Upper lobe of left lung (tissue), 6 donors: ENCODE results near the gene SH2D6. TPM values are rescaled to one million over a fixed set of nuclear protein-coding genes. Genes with fewer than 3 reads are reported as not detected.

Experiments
- ATAC-seq, 2 donors: fragments of 200-7000 bp; cut with Tn5 transposase; one replicate each; pipeline ENCODE4 v1.9.1; 2022; ENCODE audit warnings: mild to moderate bottlenecking in 2 of 2, moderate library complexity in 2 of 2; ENCODE audit not compliant: low FRiP score in 2 of 2
- DNase-seq, 2 donors: peaks; one replicate each; pipeline ENCODE4 v3.0.0-alpha.2; 2019 to 2020
- H3K27ac ChIP-seq, 4 donors: fragments of 200-600 bp; sonication (generic); one replicate each; pipeline ENCODE4 v1.5.1; 2016 to 2019
- H3K27me3 ChIP-seq, 4 donors: fragments of 200-600 bp; sonication (generic); one replicate each; pipeline ENCODE4 v1.5.1; 2017 to 2019
- H3K36me3 ChIP-seq, 4 donors: fragments of 200-600 bp; sonication (generic); one replicate each; pipeline ENCODE4 v1.5.1; 2016 to 2019
- H3K4me1 ChIP-seq, 4 donors: fragments of 200-600 bp; sonication (generic); one replicate each; pipeline ENCODE4 v1.5.1; 2018 to 2019
- H3K4me3 ChIP-seq, 4 donors: fragments of 200-600 bp; sonication (generic); one replicate each; pipeline ENCODE4 v1.5.1; 2017 to 2019; ENCODE audit warnings: mild to moderate bottlenecking in 2 of 4, moderate library complexity in 1 of 4
- H3K9me3 ChIP-seq, 4 donors: fragments of 200-600 bp; sonication (generic); one replicate each; pipeline ENCODE4 v1.5.1; 2018 to 2019
- CTCF ChIP-seq, 6 experiments: fragments of 450-650 bp in 4 of 6; fragments of 200-600 bp in 2 of 6; sonication (generic) in 2 of 6; IDR thresholded peaks; one replicate each; pipeline ENCODE4 v1.5.1; 2016 to 2019; ENCODE audit warnings: antibody characterized with exemption in 6 of 6
- EP300 ChIP-seq, 4 donors: sonication (generic); formaldehyde crosslinking; IDR thresholded peaks; one replicate each; pipeline ENCODE4 v1.5.1; 2017; ENCODE audit warnings: antibody characterized with exemption in 4 of 4, control low read depth in 2 of 4
- POLR2A ChIP-seq, 4 donors: fragments of 450-650 bp; IDR thresholded peaks; one replicate each; pipeline ENCODE4 v1.5.1; 2016 to 2017; ENCODE audit warnings: antibody characterized with exemption in 4 of 4, mild to moderate bottlenecking in 2 of 4
- POLR2AphosphoS5 ChIP-seq, 2 donors: sonication (generic); formaldehyde crosslinking; IDR thresholded peaks; one replicate each; pipeline ENCODE4 v1.5.1; 2017; ENCODE audit warnings: antibody characterized with exemption in 2 of 2
- WGBS, 2 donors: methylation state at CpG; one replicate each; pipeline ENCODE4 v1.1.5; 2017 to 2018; 5-methylcytosine and 5-hydroxymethylcytosine counted together
- total RNA-seq, 6 donors: library from RNA; depleted of rRNA in 4 of 6; stranded (reverse); fragments of >200 nt in 4 of 6; gene quantifications; one replicate each; pipeline versions ENCODE4 v1.1.0 to v1.2.1, GENCODE V29; 2016 to 2021
- donor health status: DM: no; HTN: no; CAD: no; lungs with moderate emphysema.
- donor health status: DM: no; HTN: yes; CAD: no; lungs with severe emphysema.

SH2D6 gene
- total RNA-seq, 6 donors from 2014 or later: 0.51 TPM; not detected in 5

DNA sequence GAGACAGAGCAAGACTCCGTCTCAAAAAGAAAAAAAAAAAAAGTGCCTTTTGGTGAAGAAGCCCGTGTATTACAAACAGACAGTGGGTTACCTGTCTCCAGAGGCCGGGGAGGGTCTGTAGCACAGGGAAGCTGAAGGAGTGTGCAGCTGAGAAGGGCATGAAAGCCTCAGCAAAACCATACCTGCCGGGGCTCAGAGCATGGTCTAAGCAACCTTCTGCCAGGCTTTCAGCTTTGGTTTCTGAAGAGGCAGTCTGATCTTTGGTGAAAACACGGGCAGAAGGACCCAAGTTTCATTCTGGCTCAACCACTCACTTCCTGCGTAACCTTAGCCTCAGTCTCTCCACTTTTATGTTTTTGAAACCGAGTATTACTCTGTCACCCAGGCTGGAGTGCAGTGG lies 21.5 kb downstream of the SH2D6 start:
- ATAC-seq: no peak
- WGBS, 2 donors: 84 to 95% methylated on average over 7 of the region's 7 CpGs
- no peak for DNase-seq
- TF ChIP-seq POLR2AphosphoS5 (IDR thresholded peaks at IDR 0.05) (no peak), POLR2A (IDR thresholded peaks at IDR 0.05) (no peak), EP300 (IDR thresholded peaks at IDR 0.05) (no peak), CTCF (IDR thresholded peaks at IDR 0.05) (no peak)
- no peak overlapping the region for H3K4me3 ChIP-seq
- H3K27me3 ChIP-seq: no peaks in the 10 kb centered on the region
- H3K27ac ChIP-seq: no peak overlapping the region
- H3K9me3 ChIP-seq: no peaks in the 10 kb centered on the region
- no peaks in the 10 kb centered on the region for H3K36me3 ChIP-seq
- H3K4me1 ChIP-seq: peaks cover 27 to 36% (median 31%) of the 10 kb centered on the region in 4 donors

GRCh38 chr2:85440729-85441128 lies 22.2 kb downstream of the SH2D6 start:
- Histone ChIP-seq H3K4me3 (no peak overlapping the region), H3K27ac (no peak overlapping the region), H3K36me3 (no peaks in the 10 kb centered on the region), H3K9me3 (no peaks in the 10 kb centered on the region), H3K27me3 (no peaks in the 10 kb centered on the region), H3K4me1 (peaks cover 26 to 33% (median 30%) of the 10 kb centered on the region in 4 donors)
- no peak for TF ChIP-seq CTCF (IDR thresholded peaks at IDR 0.05)
- TF ChIP-seq POLR2A (IDR thresholded peaks at IDR 0.05): no peak
- no peak for TF ChIP-seq POLR2AphosphoS5 (IDR thresholded peaks at IDR 0.05)
- TF ChIP-seq EP300 (IDR thresholded peaks at IDR 0.05): no peak
- ATAC-seq: no peak
- no peak for DNase-seq
- 88 to 89% methylated on average over 5 of the region's 5 CpGs for WGBS, 2 donors

GRCh38 chr2:85441864-85442263 lies 23.4 kb downstream of the SH2D6 start:
- Histone ChIP-seq H3K9me3 (no peaks in the 10 kb centered on the region), H3K4me1 (peaks cover 20 to 27% (median 24%) of the 10 kb centered on the region in 4 donors), H3K27me3 (no peaks in the 10 kb centered on the region), H3K4me3 (no peak overlapping the region), H3K36me3 (no peaks in the 10 kb centered on the region), H3K27ac (peak overlapping the region in 1 of 4 donors; percentile 45)
- 66 to 74% methylated on average over 4 of the region's 4 CpGs for WGBS, 2 donors
- ATAC-seq (no peak), DNase-seq (no peak)
- TF ChIP-seq CTCF (IDR thresholded peaks at IDR 0.05) (no peak), POLR2AphosphoS5 (IDR thresholded peaks at IDR 0.05) (no peak), EP300 (IDR thresholded peaks at IDR 0.05) (no peak), POLR2A (IDR thresholded peaks at IDR 0.05) (no peak)

DNA sequence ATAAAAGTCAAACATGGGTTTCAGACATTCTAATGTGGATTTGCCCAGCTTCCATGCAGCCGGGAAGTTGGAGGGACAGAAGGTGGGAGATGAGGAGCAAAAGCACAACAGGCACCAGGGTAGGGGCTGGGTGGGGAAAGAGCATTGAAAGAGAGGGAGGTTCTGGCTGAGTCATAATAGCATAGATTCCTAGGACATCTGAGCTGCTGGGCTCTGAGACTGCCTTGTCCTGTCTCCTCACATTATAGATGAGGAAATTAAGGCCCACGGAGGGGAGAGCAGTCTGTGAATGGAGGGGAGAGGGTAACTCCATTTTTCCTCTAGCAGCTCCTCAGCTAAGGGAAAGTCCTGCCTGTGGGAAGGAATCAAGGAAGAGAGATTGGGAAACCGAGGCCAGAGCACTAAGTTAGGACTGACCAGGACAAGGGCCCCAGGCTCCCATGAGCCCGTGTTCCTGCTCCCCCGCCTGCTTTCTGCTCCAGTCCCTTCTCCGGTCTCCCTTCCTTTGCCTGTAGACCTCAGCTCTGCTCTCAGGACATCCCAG lies 26.2 kb downstream of the SH2D6 start:
- Histone ChIP-seq H3K9me3 (no peaks in the 10 kb centered on the region), H3K4me1 (peaks cover 0 to 10% (median 7%) of the 10 kb centered on the region in 4 donors), H3K27me3 (no peaks in the 10 kb centered on the region), H3K4me3 (no peak overlapping the region), H3K36me3 (no peaks in the 10 kb centered on the region), H3K27ac (peak overlapping the region in 3 of 4 donors; percentile 31 to 57 (median 39))
- 90 to 92% methylated on average over 6 of the region's 6 CpGs for WGBS, 2 donors
- no peak for ATAC-seq
- no peak for DNase-seq
- TF ChIP-seq POLR2AphosphoS5 (IDR thresholded peaks at IDR 0.05): no peak
- no peak for TF ChIP-seq EP300 (IDR thresholded peaks at IDR 0.05)
- no peak for TF ChIP-seq POLR2A (IDR thresholded peaks at IDR 0.05)
- no peak for TF ChIP-seq CTCF (IDR thresholded peaks at IDR 0.05)
